GM19351 (cell line): ENCODE measurements around the gene TAP1.

Experiments used
- ATAC-seq: cut with Tn5 transposase; IDR thresholded peaks from one replicate; pipeline ENCODE4 v1.9.1; 2021; ENCODE audit warnings: mild to moderate bottlenecking, moderate library complexity; ENCODE audit not compliant: unreplicated experiment

The TAP1 gene

GRCh38 chr6:32865724-32866443 lies 12.4 kb upstream of the TAP1 start:
- ATAC-seq = no peak

- ATAC-seq = no peak
These were observed 9.2 kb upstream of the TAP1 start for GRCh38 chr6:32862725-32863124.

GRCh38 chr6:32860674-32861073 lies 7.2 kb upstream of the TAP1 start:
- no peak for ATAC-seq

DNA sequence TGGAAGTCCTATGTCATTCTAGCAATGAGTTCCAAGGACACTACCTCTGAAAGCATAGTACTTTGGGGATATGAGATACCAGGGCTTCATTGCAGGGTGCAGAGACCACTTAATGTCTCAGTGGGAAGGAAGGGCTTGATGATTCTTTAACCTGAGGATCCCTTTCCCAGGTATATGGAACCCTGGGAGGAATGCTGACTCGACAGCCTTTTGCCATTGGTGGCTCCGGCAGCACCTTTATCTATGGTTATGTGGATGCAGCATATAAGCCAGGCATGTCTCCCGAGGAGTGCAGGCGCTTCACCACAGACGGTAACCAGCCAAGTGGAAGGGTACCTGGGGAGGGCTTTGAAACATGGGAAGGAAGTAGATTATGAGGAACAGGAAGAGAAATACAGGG lies 4.7 kb upstream of the TAP1 start:
- no peak for ATAC-seq

- ATAC-seq = no peak
These were observed 3.8 kb upstream of the TAP1 start for GRCh38 chr6:32857156-32857891.

GRCh38 chr6:32855467-32856174 lies 2.1 kb upstream of the TAP1 start:
- no peak for ATAC-seq

- ATAC-seq = peak; percentile 13
These were observed 1.1 kb upstream of the TAP1 start for GRCh38 chr6:32854376-32855178.

- peak; percentile 12 for ATAC-seq
These were observed 512 bp downstream of the TAP1 start for GRCh38 chr6:32852844-32853540.

- ATAC-seq = no peak
These were observed 1.3 kb downstream of the TAP1 start for GRCh38 chr6:32852018-32852843.

DNA sequence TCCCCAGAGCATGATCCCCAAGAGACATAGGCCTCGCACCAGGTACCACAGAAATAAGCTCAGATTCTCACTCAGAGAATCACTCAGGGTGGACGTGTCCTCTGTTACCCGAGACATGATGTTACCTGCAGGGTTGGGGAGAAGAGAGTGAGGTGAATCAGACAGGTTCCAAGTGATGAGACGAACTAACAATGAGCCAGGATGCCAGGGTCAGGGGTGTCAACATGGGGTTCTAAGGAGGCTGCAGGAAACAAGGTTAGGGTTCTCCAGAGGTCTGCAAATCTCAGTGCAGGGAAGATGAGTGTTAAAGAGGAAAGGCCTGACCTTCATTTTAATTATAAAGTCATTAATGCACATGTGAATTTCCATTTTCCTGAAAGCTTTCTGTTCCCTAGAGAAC lies 2.5 kb downstream of the TAP1 start:
- no peak for ATAC-seq

GRCh38 chr6:32849126-32849525 lies 4.4 kb downstream of the TAP1 start:
- no peak for ATAC-seq

GRCh38 chr6:32847795-32848194 lies 5.7 kb downstream of the TAP1 start:
- no peak for ATAC-seq

- no peak for ATAC-seq
These were observed 6.5 kb downstream of the TAP1 start for GRCh38 chr6:32847004-32847403.

- no peak for ATAC-seq
These were observed 8.1 kb downstream of the TAP1 start for GRCh38 chr6:32845384-32845884.

DNA sequence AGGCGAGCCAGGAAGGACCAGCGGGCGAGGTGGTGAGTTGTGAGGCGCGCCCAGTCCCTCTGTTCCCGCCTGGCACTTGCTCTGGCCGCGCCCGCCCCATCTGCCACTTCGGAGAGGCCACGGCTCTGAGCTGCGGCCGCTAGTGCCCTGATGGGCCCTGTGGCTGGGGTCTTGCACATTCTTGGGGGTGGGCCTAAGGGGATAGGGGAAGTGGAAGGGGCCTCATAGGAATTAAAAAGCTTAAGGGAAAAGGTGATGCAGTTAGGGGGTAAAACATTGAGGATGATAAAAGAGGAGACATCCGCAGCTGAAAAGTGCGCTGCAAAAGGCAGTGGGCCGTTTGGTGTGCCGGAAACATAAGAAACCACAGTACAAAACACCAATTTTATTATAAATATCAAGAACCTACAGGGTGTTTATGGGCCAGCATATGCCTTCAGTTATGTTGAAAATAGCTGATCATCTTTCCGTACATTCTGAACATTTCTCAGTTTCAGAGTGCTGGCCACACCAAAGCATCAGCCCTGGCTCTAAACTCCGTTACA lies 8.6 kb downstream of the TAP1 start:
- no peak for ATAC-seq

DNA sequence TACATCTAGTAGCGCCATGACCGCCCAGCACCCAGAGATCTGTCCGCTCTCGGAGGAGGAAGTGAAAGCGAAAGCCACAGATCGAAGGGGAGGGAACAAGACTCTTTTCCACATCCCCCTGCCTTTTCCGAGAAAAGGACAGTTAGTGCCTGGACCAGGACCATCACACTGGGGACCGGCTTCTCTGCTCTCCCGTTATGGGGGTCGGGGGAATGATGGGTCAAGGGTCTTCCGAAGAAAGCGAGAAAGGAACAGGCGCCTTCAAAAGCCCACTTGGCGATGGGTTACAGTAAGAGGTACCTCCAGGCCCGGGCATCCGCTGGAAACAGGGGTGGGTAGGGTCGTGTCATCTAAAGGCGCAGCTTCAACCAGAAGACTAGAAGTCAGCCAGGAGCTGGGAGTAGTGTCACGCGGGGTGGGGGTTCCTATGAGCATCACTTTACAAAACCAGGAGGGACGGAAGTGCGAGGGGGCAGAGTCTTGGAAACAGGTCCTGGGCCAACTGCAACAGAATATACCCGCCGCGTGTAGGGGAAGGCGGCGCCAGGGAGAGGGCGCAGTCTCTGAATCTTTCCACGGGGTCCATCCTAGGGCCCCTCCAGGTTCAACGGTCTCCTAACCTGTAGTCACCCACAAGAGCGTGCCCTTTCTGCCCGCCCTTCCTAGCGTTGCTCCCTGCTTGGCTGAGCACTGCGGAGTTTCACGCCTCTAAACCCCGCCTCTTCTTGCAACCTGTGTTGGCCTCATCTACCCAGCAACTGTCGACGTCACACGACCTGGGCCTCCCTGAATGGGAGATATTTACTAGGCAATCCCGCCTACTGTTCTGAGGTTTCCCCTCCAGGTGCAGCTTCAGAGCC lies 9.3 kb downstream of the TAP1 start, which contains the start of gene PSMB8:
Gene PSMB8 (minus strand): TSS at position 69 of the 860 bp plus-strand sequence. CDS start 51 bp downstream, at position 18.
- ATAC-seq = peak; percentile 74

DNA sequence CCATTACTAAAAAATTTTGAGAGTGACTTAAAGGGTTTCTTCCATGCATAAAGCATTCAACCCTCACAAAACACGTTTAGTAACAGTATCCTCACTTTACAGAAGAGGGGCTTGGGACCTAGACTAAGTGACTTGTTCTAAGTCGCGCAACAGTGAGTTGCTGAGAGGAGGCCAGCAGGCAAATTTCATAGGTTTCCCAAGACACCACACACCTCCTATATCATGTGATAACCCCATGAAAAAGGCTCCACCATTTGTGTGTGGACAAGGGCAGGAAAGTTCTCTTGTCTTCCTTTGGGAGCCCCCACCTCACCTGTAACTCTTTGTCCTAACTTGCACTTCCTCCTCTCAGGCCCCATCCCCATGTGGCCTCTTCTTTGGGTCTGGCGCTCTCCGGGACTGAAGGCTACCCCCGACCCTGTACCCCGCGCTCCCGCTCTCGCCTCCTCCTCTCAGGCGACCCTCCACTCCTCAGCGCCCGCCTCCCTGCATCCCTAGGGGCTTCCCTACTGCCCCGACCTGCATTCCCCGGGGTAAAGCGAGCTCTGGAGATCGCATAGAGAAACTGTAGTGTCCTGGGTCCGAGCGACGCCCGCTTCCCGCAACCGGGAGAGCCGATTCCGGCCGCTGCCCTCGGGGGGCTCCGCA lies 10.0 kb downstream of the TAP1 start:
- no peak for ATAC-seq

GRCh38 chr6:32842690-32843089 lies 10.8 kb downstream of the TAP1 start:
- no peak for ATAC-seq
